GM21381 (cell line): Measurements from ENCODE around the gene S100A3.
"Not testable (repeated sequence)": the region's sequence is repeated elsewhere in the genome, so short reads cannot be mapped to it uniquely, and the experiment has no call there.

Experiments used
- ATAC-seq: cut with Tn5 transposase; IDR thresholded peaks from one replicate; pipeline ENCODE4 v1.9.1; 2021; ENCODE audit warnings: mild to moderate bottlenecking, moderate library complexity; ENCODE audit not compliant: unreplicated experiment

Gene S100A3

GRCh38 chr1:153548722-153549688, at the start of gene S100A3:
Gene S100A3, minus strand, starts transcription at chr1:153549258. Its CDS starts 773 bp downstream, at chr1:153548485.
- no peak for ATAC-seq

- peak; percentile 96 for ATAC-seq
Measured at GRCh38 chr1:153598309-153599172, 49.5 kb upstream of the S100A3 start.

- no peak for ATAC-seq
Measured at GRCh38 chr1:153597206-153597605, 48.1 kb upstream of the S100A3 start.

- no peak for ATAC-seq
Measured at GRCh38 chr1:153592748-153593147, 43.7 kb upstream of the S100A3 start.

GRCh38 chr1:153588482-153588881, 39.4 kb upstream of the S100A3 start:
- ATAC-seq: no peak

- ATAC-seq: not testable (repeated sequence)
Measured at GRCh38 chr1:153588033-153588432, 39.0 kb upstream of the S100A3 start.

GRCh38 chr1:153587314-153587713, 38.3 kb upstream of the S100A3 start:
- no peak for ATAC-seq

GRCh38 chr1:153586347-153586746, 37.3 kb upstream of the S100A3 start:
- ATAC-seq: no peak

- ATAC-seq: no peak
Measured at GRCh38 chr1:153585006-153585405, 35.9 kb upstream of the S100A3 start.

GRCh38 chr1:153583976-153584375, 34.9 kb upstream of the S100A3 start:
- no peak for ATAC-seq

- not testable (repeated sequence) for ATAC-seq
Measured at GRCh38 chr1:153583514-153583913, 34.5 kb upstream of the S100A3 start.

- ATAC-seq: not testable (repeated sequence)
Measured at GRCh38 chr1:153582836-153583235, 33.8 kb upstream of the S100A3 start.

- ATAC-seq: no peak
Measured at GRCh38 chr1:153578936-153579335, 29.9 kb upstream of the S100A3 start.

- ATAC-seq: no peak
Measured at GRCh38 chr1:153578490-153578889, 29.4 kb upstream of the S100A3 start.

GRCh38 chr1:153577624-153578051, 28.6 kb upstream of the S100A3 start:
- ATAC-seq: no peak

- ATAC-seq: no peak
Measured at GRCh38 chr1:153577138-153577537, 28.1 kb upstream of the S100A3 start.

- not testable (repeated sequence) for ATAC-seq
Measured at GRCh38 chr1:153575497-153575896, 26.4 kb upstream of the S100A3 start.

- ATAC-seq: not testable (repeated sequence)
Measured at GRCh38 chr1:153575081-153575491, 26.0 kb upstream of the S100A3 start.

GRCh38 chr1:153573351-153573750, 24.3 kb upstream of the S100A3 start:
- ATAC-seq: no peak

- ATAC-seq: no peak
Measured at GRCh38 chr1:153572569-153573015, 23.5 kb upstream of the S100A3 start.

GRCh38 chr1:153571706-153572105, 22.6 kb upstream of the S100A3 start:
- ATAC-seq: no peak
